Gastrocnemius medialis (tissue), 4 donors: ENCODE results near the gene HIVEP2.

Experiments used
- CTCF ChIP-seq, 5 experiments: fragments of 450-650 bp in 3 of 5; fragments of 200-600 bp in 2 of 5; sonication (generic) in 2 of 5; IDR thresholded peaks in 4 of 5; conservative IDR thresholded peaks in 1 of 5; 1 replicate in 4 of 5; 2 replicates in 1 of 5; pipeline ENCODE4 v1.5.1; 2016 to 2019; ENCODE audit warnings: antibody characterized with exemption in 5 of 5, mild to moderate bottlenecking in 3 of 5, moderate library complexity in 3 of 5
- POLR2A ChIP-seq, 2 donors: fragments of 450-650 bp; IDR thresholded peaks; one replicate each; pipeline ENCODE4 v1.6.1; 2017; ENCODE audit warnings: antibody characterized with exemption in 2 of 2, mild to moderate bottlenecking in 2 of 2, moderate library complexity in 2 of 2

- TF ChIP-seq CTCF (IDR thresholded peaks at IDR 0.05 in 4 of 5, conservative IDR thresholded peaks at IDR 0.05 in 1 of 5) (no peak), POLR2A (IDR thresholded peaks at IDR 0.05) (no peak)
Measured at GRCh38 chr6:142771162-142771561, 173.8 kb downstream of the HIVEP2 start.
